ENCODE results near the gene UBL3. TPM values are rescaled to one million over a fixed set of nuclear protein-coding genes. Genes with fewer than 3 reads are reported as not detected.

UBL3 gene
- total and polyA plus RNA-seq, 2 of the 8 experiments (the other 6 are each of a cell fraction or from before 2014, with no cell fraction given) = 5.3 to 16.1 TPM

DNA sequence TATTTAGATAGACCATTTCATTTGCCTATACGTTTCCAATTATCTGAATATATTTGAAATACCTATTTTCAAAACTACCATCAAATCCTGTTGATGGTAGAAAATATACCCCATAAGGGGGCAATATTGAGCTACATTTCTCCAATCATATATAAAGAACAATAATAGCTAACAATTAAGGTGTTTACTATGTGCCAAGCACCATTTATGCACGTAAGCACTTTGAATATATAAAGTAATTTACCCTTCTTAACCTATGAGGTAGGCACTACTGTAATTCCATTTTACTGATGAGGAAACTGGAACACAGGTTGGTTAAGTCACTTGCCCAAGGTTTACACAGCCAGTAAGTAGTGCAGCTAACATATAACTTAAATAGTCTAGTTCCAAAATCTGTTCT is 79.2 kb downstream of the UBL3 start (continued):
- TF ChIP-seq, protein P1, sequence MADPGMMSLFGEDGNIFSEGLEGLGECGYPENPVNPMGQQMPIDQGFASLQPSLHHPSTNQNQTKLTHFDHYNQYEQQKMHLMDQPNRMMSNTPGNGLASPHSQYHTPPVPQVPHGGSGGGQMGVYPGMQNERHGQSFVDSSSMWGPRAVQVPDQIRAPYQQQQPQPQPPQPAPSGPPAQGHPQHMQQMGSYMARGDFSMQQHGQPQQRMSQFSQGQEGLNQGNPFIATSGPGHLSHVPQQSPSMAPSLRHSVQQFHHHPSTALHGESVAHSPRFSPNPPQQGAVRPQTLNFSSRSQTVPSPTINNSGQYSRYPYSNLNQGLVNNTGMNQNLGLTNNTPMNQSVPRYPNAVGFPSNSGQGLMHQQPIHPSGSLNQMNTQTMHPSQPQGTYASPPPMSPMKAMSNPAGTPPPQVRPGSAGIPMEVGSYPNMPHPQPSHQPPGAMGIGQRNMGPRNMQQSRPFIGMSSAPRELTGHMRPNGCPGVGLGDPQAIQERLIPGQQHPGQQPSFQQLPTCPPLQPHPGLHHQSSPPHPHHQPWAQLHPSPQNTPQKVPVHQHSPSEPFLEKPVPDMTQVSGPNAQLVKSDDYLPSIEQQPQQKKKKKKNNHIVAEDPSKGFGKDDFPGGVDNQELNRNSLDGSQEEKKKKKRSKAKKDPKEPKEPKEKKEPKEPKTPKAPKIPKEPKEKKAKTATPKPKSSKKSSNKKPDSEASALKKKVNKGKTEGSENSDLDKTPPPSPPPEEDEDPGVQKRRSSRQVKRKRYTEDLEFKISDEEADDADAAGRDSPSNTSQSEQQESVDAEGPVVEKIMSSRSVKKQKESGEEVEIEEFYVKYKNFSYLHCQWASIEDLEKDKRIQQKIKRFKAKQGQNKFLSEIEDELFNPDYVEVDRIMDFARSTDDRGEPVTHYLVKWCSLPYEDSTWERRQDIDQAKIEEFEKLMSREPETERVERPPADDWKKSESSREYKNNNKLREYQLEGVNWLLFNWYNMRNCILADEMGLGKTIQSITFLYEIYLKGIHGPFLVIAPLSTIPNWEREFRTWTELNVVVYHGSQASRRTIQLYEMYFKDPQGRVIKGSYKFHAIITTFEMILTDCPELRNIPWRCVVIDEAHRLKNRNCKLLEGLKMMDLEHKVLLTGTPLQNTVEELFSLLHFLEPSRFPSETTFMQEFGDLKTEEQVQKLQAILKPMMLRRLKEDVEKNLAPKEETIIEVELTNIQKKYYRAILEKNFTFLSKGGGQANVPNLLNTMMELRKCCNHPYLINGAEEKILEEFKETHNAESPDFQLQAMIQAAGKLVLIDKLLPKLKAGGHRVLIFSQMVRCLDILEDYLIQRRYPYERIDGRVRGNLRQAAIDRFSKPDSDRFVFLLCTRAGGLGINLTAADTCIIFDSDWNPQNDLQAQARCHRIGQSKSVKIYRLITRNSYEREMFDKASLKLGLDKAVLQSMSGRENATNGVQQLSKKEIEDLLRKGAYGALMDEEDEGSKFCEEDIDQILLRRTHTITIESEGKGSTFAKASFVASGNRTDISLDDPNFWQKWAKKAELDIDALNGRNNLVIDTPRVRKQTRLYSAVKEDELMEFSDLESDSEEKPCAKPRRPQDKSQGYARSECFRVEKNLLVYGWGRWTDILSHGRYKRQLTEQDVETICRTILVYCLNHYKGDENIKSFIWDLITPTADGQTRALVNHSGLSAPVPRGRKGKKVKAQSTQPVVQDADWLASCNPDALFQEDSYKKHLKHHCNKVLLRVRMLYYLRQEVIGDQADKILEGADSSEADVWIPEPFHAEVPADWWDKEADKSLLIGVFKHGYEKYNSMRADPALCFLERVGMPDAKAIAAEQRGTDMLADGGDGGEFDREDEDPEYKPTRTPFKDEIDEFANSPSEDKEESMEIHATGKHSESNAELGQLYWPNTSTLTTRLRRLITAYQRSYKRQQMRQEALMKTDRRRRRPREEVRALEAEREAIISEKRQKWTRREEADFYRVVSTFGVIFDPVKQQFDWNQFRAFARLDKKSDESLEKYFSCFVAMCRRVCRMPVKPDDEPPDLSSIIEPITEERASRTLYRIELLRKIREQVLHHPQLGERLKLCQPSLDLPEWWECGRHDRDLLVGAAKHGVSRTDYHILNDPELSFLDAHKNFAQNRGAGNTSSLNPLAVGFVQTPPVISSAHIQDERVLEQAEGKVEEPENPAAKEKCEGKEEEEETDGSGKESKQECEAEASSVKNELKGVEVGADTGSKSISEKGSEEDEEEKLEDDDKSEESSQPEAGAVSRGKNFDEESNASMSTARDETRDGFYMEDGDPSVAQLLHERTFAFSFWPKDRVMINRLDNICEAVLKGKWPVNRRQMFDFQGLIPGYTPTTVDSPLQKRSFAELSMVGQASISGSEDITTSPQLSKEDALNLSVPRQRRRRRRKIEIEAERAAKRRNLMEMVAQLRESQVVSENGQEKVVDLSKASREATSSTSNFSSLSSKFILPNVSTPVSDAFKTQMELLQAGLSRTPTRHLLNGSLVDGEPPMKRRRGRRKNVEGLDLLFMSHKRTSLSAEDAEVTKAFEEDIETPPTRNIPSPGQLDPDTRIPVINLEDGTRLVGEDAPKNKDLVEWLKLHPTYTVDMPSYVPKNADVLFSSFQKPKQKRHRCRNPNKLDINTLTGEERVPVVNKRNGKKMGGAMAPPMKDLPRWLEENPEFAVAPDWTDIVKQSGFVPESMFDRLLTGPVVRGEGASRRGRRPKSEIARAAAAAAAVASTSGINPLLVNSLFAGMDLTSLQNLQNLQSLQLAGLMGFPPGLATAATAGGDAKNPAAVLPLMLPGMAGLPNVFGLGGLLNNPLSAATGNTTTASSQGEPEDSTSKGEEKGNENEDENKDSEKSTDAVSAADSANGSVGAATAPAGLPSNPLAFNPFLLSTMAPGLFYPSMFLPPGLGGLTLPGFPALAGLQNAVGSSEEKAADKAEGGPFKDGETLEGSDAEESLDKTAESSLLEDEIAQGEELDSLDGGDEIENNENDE (IDR thresholded peaks at IDR 0.05; ENCODE audit: insufficient replicate concordance, low read length) = no peak
- TF ChIP-seq HDAC2 (IDR thresholded peaks at IDR 0.05; ENCODE audit: borderline replicate concordance in 1 of 2, low read depth in 2 of 2, low read length in 2 of 2) = no peak
- no peak for TF ChIP-seq NRF1 (IDR thresholded peaks at IDR 0.05; ENCODE audit: low read depth, low read length)
- no peak for TF ChIP-seq POLR2AphosphoS5 (IDR thresholded peaks at IDR 0.05; ENCODE audit: low read depth, low read length)
- TF ChIP-seq RFX5 (IDR thresholded peaks at IDR 0.05; ENCODE audit: borderline replicate concordance, low read depth, low read length) = no peak
